ENCODE measurements around the gene LMCD1.

The LMCD1 gene

GRCh38 chr3:8474991-8475390, 26.6 kb upstream of the LMCD1 start:
- Histone ChIP-seq H3K36me3 (ENCODE audit: control insufficient read depth, insufficient read depth, low read length) (no peaks in the 10 kb centered on the region), H3K4me3 (replicated peaks; ENCODE audit: low read depth, low read length) (no peak overlapping the region), H3K27me3 (replicated peaks; ENCODE audit: control insufficient read depth, insufficient read depth, low read length) (no peaks in the 10 kb centered on the region)
- DNase-seq (ENCODE audit: extremely low read depth, insufficient read length), result no peak
- no peak for TF ChIP-seq CTCF (IDR thresholded peaks at IDR 0.05; ENCODE audit: insufficient read depth, low read length, poor library complexity, severe bottlenecking)

- Histone ChIP-seq H3K27me3 (replicated peaks; ENCODE audit: control insufficient read depth, insufficient read depth, low read length) (no peaks in the 10 kb centered on the region), H3K4me3 (replicated peaks; ENCODE audit: low read depth, low read length) (no peak overlapping the region), H3K36me3 (ENCODE audit: control insufficient read depth, insufficient read depth, low read length) (no peaks in the 10 kb centered on the region)
- no peak for TF ChIP-seq CTCF (IDR thresholded peaks at IDR 0.05; ENCODE audit: insufficient read depth, low read length, poor library complexity, severe bottlenecking)
- no peak for DNase-seq (ENCODE audit: extremely low read depth, insufficient read length)
Observed at GRCh38 chr3:8480699-8481098, 20.9 kb upstream of the LMCD1 start.

- TF ChIP-seq CTCF (IDR thresholded peaks at IDR 0.05; ENCODE audit: insufficient read depth, low read length, poor library complexity, severe bottlenecking), result no peak
Observed at GRCh38 chr3:8481380-8481779, 20.2 kb upstream of the LMCD1 start.

DNA sequence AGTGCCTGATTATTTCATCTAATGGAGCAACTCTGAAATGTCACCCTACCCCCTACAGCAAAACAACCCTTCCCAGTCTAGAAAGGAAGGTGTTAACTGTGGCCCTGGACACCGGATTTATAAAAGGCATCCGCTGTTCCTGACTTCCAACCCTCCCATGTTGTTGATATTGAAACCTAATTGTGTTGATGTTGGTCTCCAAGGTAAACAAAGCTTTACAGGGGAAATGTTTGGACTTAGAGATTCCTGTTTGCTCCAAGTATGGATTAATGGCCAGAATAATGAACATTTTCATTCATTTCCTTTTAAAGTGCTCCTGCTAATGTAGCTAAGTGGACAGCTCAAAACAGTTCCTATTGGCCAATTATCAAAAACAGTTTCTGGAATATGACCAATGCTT, 19.4 kb upstream of the LMCD1 start:
- no peak for DNase-seq (ENCODE audit: extremely low read depth, insufficient read length)
- H3K27me3 ChIP-seq (replicated peaks; ENCODE audit: control insufficient read depth, insufficient read depth, low read length), result no peaks in the 10 kb centered on the region
- no peak for TF ChIP-seq CTCF (IDR thresholded peaks at IDR 0.05; ENCODE audit: insufficient read depth, low read length, poor library complexity, severe bottlenecking)
- H3K36me3 ChIP-seq (ENCODE audit: control insufficient read depth, insufficient read depth, low read length), result no peaks in the 10 kb centered on the region
- H3K4me3 ChIP-seq (replicated peaks; ENCODE audit: low read depth, low read length), result no peak overlapping the region

More at GRCh38 chr3:8481380-8481779, 20.2 kb upstream of the LMCD1 start:
- H3K36me3 ChIP-seq (ENCODE audit: control insufficient read depth, insufficient read depth, low read length), result no peaks in the 10 kb centered on the region
- DNase-seq (ENCODE audit: extremely low read depth, insufficient read length), result no peak
- H3K27me3 ChIP-seq (replicated peaks; ENCODE audit: control insufficient read depth, insufficient read depth, low read length), result no peaks in the 10 kb centered on the region
- no peak overlapping the region for H3K4me3 ChIP-seq (replicated peaks; ENCODE audit: low read depth, low read length)

GRCh38 chr3:8482960-8483665, 18.5 kb upstream of the LMCD1 start:
- TF ChIP-seq CTCF (IDR thresholded peaks at IDR 0.05; ENCODE audit: insufficient read depth, low read length, poor library complexity, severe bottlenecking), result no peak
- Histone ChIP-seq H3K4me3 (replicated peaks; ENCODE audit: low read depth, low read length) (no peak overlapping the region), H3K36me3 (ENCODE audit: control insufficient read depth, insufficient read depth, low read length) (no peaks in the 10 kb centered on the region), H3K27me3 (replicated peaks; ENCODE audit: control insufficient read depth, insufficient read depth, low read length) (no peaks in the 10 kb centered on the region)
- DNase-seq (ENCODE audit: extremely low read depth, insufficient read length), result no peak
